HG03025 (cell line): ENCODE data around the gene CEP55.
A peak's percentile ranks its signal among the peaks of the same experiment; 100 is the strongest.

Source experiments
- ATAC-seq: cut with Tn5 transposase; IDR thresholded peaks from one replicate; pipeline ENCODE4 v1.9.1; 2021; ENCODE audit warnings: mild to moderate bottlenecking, moderate library complexity; ENCODE audit not compliant: unreplicated experiment, low FRiP score

The CEP55 gene

DNA sequence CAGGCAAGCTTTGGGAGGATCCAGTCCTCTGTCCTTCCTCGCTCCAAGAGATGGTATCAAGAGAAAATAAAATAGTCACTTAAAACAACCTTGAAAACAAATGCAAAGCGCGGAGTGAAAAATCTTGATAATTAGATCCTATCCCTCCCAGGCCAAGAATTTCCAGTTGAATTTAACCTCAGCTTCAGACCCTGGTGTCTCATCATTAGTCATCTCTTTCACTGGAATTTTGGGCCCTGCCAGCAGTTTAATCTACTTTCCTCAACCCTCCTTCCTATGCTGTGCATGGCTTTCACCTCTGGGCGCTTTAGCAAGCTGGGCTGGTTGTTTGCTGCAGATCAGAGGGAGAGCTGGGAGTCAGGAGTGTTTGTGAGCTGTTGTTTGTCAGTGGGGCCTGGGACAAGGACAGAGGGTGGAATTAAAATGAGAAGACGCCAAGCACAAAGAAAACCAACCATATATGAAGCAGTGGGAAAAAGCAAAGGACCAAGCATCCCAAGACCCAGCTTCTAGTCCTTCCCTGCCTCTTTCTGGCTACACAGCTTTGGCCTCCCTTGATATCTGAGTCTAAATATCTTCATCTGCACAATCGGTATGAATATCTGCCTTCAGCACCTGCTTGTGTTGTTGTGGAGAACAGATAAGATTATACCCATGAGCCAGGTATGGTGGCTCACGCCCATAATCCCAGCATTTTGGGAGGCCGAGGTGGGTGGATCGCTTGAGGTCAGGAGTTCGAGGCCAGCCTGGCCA is 27.8 kb upstream of the CEP55 start:
- ATAC-seq, result no peak

DNA sequence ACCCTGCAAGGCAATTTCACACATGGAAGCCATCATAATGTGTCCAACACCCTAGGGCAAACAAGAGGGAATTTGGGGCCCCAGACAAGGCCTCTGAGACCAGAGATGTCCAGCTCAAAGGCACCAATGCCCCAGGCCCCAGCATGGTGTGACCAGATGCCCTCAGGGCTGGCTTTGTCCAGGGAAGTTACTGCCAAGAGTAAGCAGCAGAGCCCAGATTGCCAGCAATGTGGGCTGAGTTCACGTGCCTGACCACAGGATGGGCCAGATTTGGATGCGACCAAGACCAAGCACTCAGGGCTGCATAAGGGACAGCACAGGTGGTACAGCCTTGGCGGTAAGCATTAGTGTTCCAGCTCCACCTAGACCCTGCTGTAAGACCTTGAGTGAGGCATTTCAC is 27.0 kb upstream of the CEP55 start:
- no peak for ATAC-seq

DNA sequence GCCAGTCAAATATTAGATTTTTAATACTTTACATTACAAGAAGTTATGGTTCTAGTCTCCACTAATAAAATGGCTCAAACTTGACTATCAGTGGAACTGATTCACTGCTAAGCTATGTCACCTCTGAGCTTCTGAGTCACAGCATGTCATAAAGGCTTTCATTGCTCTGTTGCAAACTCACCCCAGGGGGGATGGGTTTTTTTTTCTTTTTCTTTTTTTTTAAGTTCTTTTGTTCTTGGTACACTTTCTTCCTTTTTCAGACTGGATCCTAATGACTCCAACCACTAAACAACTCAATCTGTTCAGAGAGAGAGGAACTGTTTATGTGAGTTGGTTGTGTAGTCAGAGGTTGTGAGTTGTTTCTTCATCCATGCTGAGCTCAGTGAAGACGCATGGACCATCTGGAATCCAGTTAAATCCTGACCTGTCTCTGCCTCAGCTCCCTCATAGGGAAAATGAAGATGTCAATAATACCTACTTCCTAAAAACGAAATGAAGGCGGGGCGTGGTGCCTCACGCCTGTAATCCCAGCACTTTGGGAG is 25.2 kb upstream of the CEP55 start:
- no peak for ATAC-seq

DNA sequence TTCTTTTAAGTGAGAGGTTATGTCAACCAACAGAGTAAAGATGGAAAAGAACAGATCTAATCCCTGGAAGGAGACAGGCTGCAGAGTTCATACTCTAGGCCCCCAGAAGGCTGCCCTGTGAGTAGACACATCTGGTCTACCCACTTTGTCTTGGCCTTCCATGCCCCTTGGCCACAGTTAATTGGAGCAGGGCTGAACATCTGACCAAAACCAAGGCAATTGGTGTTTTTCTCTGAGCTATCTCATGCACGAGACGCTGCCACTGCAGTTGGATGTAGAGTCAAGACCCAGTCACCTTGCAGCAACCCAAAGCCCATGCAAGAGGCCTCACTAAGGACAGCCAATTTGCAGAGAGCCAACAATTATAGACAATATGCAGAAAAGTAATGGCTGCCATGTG is 23.3 kb upstream of the CEP55 start:
- no peak for ATAC-seq

DNA sequence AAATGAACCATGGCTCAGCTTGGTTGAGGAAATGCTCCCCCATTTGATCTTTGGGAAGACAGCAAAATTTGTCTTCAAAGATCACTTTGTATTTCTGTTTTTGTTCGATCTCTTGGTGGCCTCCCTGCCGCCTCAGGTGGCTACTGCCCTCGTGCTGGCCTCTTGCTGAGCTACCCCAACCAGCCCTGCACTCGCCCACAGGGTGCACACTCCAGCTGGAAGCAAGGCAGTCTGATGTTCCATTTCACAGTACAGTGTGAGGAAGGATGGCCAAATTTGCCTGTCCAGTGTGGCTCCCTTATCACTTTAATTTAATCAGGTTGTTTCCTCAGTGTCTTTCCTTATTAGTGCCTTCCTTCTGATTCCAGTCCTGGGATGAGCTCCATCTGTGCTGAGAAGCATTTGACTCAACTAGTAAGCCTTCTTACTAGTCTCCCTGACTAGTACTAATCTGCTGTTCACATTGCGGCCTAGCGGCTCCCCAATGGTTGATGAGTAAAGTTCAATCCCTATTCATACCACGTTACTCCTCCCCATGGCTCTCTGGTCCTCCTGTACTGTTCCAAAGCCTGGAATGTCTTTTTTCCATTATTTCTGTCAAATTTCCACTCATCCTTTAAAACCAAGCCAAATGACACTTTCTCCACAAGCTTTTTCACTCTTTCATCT is 22.5 kb upstream of the CEP55 start:
- no peak for ATAC-seq

DNA sequence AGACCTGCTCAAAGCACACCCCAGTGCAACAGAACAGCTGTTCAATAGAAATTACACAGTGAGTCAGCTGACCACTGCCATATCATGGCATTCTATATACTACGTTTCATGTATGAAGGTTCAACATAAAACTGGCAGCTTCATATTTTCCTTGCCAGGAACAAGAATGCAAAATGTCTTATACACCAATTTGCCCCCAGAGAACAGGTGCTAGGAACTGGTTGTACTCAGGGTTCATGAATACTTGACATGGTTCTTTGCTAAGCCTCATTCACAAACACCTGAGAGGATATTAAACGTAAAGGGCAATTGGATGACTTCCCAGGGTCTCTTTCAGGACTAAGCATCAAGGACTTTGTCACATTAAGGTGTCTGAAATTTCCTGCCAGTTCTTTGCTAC is 21.2 kb upstream of the CEP55 start:
- ATAC-seq, result no peak

DNA sequence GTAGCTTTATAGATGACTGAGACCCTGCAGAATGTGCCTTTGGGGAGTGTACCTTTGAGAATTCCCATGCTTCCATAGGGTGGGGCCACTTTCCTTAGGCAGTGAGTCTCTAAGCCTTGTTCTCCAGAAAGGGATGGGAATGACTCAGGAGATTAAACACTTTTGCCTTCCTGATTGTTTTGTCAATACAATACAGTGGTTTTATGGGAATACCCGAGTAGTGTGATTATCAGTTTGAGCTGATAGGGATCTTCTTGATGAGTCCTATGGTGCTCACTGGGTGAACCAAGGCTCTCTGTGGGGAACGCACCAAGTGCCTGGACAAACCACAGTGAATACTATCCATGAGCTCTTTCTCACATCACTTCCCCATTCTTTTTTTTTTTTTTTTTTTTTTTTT is 20.5 kb upstream of the CEP55 start:
- no peak for ATAC-seq

DNA sequence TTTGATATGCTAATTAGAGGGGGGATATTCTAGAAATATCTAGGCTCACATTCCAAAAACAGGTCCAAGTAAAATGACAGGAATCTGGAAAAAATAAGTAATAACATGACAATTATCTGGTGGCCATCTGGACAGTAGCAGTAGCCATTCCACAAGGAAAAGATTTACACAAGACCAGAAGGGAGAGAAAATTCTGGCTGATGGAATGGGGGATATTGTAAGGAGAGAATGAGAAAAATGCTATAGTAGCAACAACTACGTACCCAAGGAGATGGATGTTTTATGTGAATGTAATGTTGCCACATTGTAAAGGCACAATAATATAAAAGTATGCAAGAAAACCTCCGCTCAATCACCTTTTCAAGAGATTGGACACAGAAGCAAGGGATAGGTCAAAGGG is 19.7 kb upstream of the CEP55 start:
- no peak for ATAC-seq

DNA sequence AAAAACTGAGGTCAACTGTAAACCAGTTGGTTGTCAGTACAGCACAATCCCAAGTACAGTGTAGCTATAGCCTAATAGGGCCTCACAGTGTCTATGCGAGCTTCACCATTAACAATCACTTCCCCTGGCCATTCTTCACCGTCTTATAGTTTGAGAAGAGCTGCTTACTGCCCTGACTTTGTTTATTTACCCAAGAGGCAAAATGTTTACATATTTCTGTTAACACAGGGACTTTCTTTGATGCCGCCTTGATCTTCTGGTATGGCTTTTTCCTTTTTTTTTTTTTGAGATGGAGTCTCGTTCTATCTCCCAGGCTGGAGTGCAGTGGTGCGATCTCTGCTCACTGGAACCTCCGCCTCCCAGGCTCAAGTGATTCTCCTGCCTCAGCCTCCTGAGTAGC is 17.5 kb upstream of the CEP55 start:
- ATAC-seq, result no peak

DNA sequence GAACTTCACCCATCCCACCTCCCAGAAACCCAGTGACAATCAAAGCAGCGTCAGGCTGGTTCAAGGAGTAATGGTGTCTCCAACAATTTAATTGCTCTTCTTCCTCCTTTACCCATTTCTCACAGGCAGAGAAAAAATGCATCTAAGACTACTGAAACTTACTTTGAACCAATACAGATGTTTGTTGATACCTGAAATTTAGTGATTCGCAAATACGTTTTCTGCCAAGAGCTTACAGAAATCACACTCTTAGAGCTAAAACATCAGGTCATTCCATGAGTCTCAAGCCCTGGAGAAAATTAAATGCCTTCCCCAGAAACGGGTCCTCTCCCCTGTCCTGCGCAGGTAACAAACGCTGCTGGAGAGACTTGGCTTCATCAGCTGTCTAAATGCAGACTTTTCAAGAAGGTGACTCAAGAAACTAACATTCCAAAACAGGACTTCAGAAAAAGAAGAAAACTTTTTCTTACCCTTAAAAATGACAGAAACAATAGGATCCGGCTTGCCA is 14.7 kb upstream of the CEP55 start:
- ATAC-seq, result no peak

DNA sequence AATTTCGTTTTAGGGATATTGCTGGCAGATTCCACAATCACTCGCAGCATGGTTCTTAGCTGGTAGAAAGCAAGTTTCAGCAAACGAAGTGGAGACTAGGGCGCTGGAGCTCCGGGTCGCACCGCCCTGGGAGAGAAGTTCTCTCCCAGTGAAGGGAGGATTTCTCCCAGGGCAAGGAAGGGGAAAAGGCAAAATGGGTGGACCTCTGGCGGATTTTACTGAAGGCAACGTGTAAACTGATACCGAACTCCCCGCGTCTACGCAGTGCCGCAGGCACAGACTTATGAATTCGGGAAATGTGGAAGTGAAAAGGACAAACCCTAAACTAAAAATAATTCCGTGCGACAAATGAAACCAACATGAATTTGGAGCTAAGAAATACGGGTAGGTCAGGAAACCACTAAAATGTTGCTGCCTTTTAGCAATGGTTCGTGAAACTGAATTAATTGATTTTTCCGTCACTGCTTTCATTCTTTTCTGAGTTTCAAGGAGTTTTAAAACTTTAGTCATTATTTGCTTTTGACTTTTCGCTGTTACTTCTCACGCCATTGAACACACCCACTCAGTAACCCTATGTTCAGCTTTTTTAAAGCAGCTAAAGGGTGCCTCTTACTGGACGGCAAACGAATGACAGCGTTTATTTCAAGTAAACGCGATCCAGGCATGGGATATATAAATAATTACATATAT is 14.1 kb upstream of the CEP55 start, which contains the start of gene MYOF:
MYOF (minus strand) TSS at position 190 of the 690 bp plus-strand sequence; CDS start at position 50, 140 bp downstream.
- peak; percentile 57 for ATAC-seq

DNA sequence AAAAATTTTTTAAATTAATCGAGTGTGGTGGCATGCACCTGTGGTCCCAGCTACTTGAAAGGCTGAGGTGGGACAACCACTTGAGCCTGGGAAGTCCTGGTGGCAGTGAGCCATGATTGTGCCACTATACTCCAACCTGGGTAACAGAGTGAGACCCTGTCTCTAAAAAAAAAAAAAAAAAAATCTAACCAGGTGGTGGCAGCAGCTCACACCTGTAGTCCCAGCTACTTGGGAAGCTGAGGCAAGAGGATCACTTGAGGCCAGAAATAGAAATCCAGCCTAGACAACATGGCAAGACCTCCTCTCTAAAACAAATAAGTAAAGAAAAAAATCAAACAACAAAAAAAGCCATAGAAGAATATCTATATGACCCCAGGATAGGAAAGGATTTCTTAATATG is 10.7 kb upstream of the CEP55 start:
- ATAC-seq, result no peak

DNA sequence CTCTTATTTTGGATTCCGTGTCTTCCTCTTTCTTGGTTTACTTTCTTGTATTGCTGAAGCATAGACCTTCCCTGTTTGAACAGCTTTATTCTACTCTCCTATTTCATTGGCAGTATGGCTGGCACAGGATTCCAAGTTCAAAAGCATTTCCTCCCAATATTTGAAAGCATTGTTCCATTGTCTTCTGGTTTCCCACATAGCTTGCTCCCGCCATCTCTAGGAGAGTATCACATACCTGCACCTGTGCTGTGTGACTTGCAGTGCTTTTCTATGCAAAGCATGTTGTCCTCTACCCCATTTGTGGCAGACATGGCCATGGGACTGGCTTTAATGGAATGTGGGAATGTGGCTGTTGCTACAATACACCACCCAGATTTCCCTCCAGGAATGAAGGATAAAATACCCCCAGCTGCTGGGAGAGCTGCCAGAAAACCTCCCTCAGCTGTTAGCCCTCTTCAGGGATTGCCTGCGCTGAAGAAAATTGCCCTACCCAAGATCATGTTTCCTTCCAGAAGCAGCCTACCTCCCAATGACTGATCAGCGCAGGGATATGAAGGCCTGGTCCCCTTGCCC is 7.4 kb upstream of the CEP55 start:
- no peak for ATAC-seq

DNA sequence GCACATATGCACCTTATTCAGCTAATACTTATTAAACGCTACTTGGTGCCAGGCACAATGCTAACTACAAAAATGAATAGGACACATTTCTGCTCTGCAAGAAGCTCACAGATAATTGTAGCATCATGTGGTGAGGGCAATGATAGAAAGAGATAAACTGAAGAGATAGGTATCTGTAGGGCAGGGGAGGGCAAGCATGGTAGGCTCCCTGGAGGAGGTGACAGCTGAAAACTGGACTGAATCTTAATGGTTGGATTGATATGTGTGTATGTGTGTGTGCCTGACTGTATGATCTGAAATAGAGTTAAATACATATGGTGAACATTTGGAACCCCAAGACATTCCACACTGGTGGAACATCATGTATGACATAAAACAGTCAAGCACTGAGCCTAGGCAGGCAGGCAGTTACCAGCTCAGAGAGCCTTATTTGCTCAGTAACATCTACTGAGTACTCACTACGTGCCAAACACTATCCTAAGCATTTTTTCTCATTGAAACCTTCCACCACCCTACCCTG is 4.8 kb upstream of the CEP55 start:
- ATAC-seq, result no peak

DNA sequence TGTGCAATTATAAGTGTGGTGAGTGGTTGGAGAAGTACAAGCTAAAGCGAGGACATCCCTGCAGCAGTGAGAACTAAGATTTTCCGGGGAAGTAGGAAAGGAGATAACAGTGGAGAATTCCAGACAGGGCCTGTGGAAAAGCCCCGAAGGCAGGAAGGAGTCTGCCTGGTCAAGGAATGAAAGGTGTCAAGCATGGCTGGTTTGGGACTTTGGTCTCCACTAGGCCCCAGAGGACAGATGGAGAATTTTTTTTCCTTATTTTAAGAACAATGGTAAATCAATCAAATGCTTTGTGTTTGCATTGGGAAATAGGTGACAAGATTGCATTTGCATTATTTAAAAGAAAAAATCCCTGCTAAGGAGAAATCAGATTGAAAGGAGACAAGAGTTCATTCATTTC is 3.2 kb upstream of the CEP55 start:
- ATAC-seq, result no peak

DNA sequence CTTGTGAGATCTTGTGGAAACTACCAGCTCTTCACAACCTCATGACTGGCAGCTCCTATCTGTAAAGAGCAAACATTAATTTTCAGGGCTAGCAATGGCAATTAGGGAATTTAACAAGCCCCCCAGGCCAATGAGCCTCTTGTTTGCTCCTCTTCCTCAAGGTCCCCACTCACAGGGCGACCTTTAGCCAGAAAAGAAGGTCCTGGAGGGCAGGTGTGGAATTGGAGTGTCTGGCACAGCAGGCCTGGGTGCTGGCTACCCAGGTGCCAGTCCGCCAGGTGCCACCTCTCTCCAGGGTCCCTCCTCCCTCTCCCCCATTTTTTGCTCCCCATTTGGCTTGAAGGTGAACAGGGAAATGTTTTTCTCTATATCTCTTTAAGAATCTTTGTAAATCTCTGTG is 1.9 kb upstream of the CEP55 start:
- no peak for ATAC-seq

DNA sequence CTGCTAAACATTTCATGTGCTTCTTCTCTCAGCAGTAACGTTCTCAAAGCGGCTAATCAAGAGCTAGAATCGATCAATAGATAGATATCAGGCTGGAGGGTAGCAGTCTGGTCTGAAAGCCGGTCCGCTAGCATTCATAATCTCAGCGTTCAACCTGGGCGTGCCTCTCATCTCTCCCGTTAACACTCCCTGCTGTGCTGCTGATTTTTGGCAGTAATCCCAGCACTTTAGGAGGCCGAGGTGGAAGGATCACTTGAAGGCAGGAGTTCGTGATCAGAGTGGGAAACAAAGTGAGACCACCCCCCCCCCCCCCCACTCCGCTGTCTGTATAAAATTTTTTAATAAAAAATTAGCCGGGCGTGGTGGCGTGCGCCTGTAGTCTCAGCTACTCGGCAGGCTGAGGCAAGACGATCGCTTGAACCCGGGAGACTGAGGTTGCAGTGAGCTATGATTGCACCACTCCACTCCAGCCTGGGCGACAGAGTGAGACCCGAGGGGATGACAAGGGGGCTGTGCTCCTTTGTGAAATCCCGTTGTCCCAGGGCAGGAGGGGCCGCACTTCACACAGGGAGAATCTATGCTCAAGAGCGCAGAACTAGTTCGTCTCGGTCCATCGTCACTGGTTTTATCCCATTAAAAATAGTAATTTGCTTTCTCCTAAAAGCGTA is 624 bp upstream of the CEP55 start:
- peak; percentile 25 for ATAC-seq

DNA sequence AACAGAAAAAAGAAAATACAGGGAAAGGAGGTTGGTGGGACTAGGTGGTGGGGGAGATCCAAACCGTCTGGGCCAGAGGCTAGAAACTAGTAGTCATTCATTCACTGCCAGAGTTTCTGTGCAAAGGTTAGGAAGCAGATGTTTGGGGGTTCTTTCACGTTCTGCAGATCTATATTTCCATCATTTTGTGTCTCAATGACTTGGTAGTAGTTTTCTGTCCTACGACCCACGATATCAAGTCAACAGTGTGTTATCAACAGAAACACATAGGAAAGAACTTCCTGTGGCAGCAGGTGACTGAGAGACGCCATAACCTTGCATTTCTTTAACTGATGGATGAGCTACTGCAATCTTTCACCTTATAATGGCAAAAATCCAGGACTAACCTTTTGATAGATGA is 1.8 kb downstream of the CEP55 start:
- no peak for ATAC-seq

DNA sequence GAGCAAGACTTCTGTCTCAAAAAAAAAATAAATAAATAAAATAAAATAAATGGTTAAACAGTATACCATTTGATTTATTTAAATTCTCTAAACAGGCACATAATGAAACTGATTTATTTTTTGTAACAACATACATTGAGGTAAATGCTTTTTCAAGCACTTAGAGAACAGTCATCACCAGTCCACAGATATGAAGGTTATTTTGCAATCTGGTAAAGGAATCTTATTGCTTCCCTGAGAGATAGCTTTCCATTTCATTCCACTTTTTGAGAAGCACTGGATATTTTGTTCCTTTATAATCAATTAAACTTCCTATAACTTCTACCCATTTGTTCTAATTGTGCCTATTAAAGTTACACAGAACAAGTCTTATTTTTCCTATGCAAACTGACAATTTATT is 5.2 kb downstream of the CEP55 start:
- ATAC-seq, result no peak

DNA sequence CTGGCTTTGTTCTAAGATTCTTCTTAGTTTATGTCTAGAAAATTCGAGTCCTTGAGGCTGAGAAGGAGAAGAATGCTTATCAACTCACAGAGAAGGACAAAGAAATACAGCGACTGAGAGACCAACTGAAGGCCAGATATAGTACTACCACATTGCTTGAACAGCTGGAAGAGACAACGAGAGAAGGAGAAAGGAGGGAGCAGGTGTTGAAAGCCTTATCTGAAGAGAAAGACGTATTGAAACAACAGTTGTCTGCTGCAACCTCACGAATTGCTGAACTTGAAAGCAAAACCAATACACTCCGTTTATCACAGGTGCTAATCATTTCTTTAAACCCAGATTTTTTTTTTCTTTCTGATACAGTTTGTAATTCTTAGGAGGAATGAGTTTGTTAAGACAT is 6.7 kb downstream of the CEP55 start:
- ATAC-seq, result peak; percentile 68
